Activated naive CD8-positive, alpha-beta T cell treated with anti-CD3 and anti-CD28 coated beads for 36 hours (primary cell): Measurements from ENCODE around the gene CPT1C. TPM values are rescaled to one million over a fixed set of nuclear protein-coding genes. Genes with fewer than 3 reads are reported as not detected.

Experiments used
- DNase-seq: peaks from one replicate; pipeline ENCODE4 v3.0.0; 2021
- H3K27ac Mint-ChIP-seq: one replicate; pipeline ENCODE4 v1.8.0; 2022; ENCODE audit warnings: mild to moderate bottlenecking, moderate library complexity, mixed read lengths
- H3K27me3 Mint-ChIP-seq: one replicate; pipeline ENCODE4 v1.8.0; 2022; ENCODE audit warnings: mild to moderate bottlenecking, mixed read lengths
- H3K36me3 Mint-ChIP-seq: one replicate; pipeline ENCODE4 v1.8.0; 2021; ENCODE audit warnings: mild to moderate bottlenecking, mixed read lengths
- H3K4me1 Mint-ChIP-seq: one replicate; pipeline ENCODE4 v1.8.0; 2021; ENCODE audit warnings: mixed read lengths
- H3K4me3 Mint-ChIP-seq: one replicate; pipeline ENCODE4 v1.8.0; 2022; ENCODE audit warnings: mild to moderate bottlenecking, moderate library complexity, mixed read lengths
- H3K9me3 Mint-ChIP-seq: one replicate; pipeline ENCODE4 v1.8.0; 2022; ENCODE audit warnings: mixed read lengths
- total RNA-seq, 2 experiments: library from RNA; stranded (reverse); gene quantifications; one replicate each; pipeline ENCODE4 v1.2.3, GENCODE V29; 2021

The CPT1C gene
- total RNA-seq, 2 experiments from 2014 or later: 0.89 to 1.1 TPM

GRCh38 chr19:49672131-49672919 is 18.6 kb upstream of the CPT1C start:
- peak overlapping the region; percentile 26 for H3K4me3 Mint-ChIP-seq
- peaks cover 4% of the 10 kb centered on the region for H3K27me3 Mint-ChIP-seq
- peak; percentile 75 for DNase-seq
- no peaks in the 10 kb centered on the region for H3K9me3 Mint-ChIP-seq
- H3K4me1 Mint-ChIP-seq: peaks cover 17% of the 10 kb centered on the region
- no peak overlapping the region for H3K27ac Mint-ChIP-seq
- H3K36me3 Mint-ChIP-seq: peaks cover 6% of the 10 kb centered on the region

- peaks cover 4% of the 10 kb centered on the region for H3K27me3 Mint-ChIP-seq
- H3K4me3 Mint-ChIP-seq: peak overlapping the region; percentile 92
- peaks cover 25% of the 10 kb centered on the region for H3K36me3 Mint-ChIP-seq
- DNase-seq: no peak
- H3K4me1 Mint-ChIP-seq: peaks cover 27% of the 10 kb centered on the region
- H3K9me3 Mint-ChIP-seq: no peaks in the 10 kb centered on the region
- peak overlapping the region; percentile 99 for H3K27ac Mint-ChIP-seq
These were observed 14.7 kb upstream of the CPT1C start for GRCh38 chr19:49676136-49676783.

- Mint-ChIP-seq H3K4me3 (peak overlapping the region; percentile 92), H3K27ac (peak overlapping the region; percentile 99), H3K27me3 (peaks cover 4% of the 10 kb centered on the region), H3K4me1 (peaks cover 27% of the 10 kb centered on the region), H3K36me3 (peaks cover 26% of the 10 kb centered on the region), H3K9me3 (no peaks in the 10 kb centered on the region)
- peak; percentile 99 for DNase-seq
These were observed 14.1 kb upstream of the CPT1C start for GRCh38 chr19:49676784-49677230.

- H3K27me3 Mint-ChIP-seq: peaks cover 4% of the 10 kb centered on the region
- H3K36me3 Mint-ChIP-seq: peaks cover 26% of the 10 kb centered on the region
- DNase-seq: peak; percentile 68
- peak within 1 kb of the TSS; percentile 94 for H3K4me3 Mint-ChIP-seq
- H3K4me1 Mint-ChIP-seq: peaks cover 21% of the 10 kb centered on the region
- H3K27ac Mint-ChIP-seq: peak within 1 kb of the TSS; percentile 99
- no peaks in the 10 kb centered on the region for H3K9me3 Mint-ChIP-seq
These were observed 13.6 kb upstream of the CPT1C start, which contains the start of gene PRMT1 for GRCh38 chr19:49677231-49677900. PRMT1 (plus strand) TSS chr19:49677271; CDS start chr19:49677281, 10 bp downstream.

DNA sequence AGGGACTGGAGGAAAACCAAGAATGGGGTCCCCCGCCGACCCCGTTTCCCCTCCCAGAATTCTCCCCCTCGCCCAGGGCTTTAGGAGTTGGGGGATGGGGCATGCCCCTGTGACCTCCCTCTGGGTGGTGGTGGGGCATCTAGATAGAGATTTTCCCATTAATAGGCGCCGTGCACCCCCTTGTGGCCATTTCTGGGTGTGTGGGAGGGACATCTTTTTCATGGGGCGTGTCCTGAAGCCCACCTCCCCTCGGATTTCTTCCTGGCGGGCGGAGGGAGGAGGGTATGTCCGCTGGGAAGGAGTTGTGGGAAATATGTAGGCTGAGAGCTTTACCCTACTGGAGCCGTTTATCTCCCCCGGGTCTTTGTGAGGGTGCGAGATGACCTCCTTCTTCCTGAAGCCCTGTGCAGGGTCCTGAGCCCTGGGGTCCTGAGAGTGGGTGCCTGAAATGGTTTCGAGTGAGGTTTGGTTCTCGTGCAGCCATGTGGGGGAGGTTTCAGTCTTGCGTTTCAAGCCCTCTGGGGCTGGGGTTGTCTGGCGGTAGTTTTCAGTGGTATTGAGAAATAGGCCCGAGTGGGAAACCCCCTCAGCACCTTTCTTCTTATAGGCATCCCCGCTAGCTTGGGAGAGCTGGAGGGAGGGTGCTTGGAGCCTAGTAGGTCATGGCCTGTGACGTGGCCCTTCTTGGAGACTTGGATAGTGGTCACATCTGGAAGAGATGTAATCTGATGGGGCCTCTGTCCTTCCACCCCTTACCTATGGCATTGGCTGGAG is 12.8 kb upstream of the CPT1C start:
- Mint-ChIP-seq H3K9me3 (no peaks in the 10 kb centered on the region), H3K36me3 (peaks cover 29% of the 10 kb centered on the region), H3K27ac (peak overlapping the region; percentile 95), H3K27me3 (peaks cover 4% of the 10 kb centered on the region), H3K4me1 (peaks cover 20% of the 10 kb centered on the region), H3K4me3 (peak overlapping the region; percentile 94)
- DNase-seq: peak; percentile 82

- H3K36me3 Mint-ChIP-seq: peaks cover 37% of the 10 kb centered on the region
- DNase-seq: no peak
- peaks cover 20% of the 10 kb centered on the region for H3K4me1 Mint-ChIP-seq
- no peaks in the 10 kb centered on the region for H3K9me3 Mint-ChIP-seq
- H3K27me3 Mint-ChIP-seq: peaks cover 4% of the 10 kb centered on the region
- H3K4me3 Mint-ChIP-seq: peak overlapping the region; percentile 94
- peak overlapping the region; percentile 95 for H3K27ac Mint-ChIP-seq
These were observed 11.7 kb upstream of the CPT1C start for GRCh38 chr19:49678985-49679770.

GRCh38 chr19:49679771-49680413 is 11.0 kb upstream of the CPT1C start:
- H3K9me3 Mint-ChIP-seq: no peaks in the 10 kb centered on the region
- H3K27ac Mint-ChIP-seq: peak overlapping the region; percentile 83
- DNase-seq: no peak
- H3K4me3 Mint-ChIP-seq: peak overlapping the region; percentile 68
- H3K4me1 Mint-ChIP-seq: peaks cover 20% of the 10 kb centered on the region
- H3K27me3 Mint-ChIP-seq: peaks cover 4% of the 10 kb centered on the region
- peaks cover 38% of the 10 kb centered on the region for H3K36me3 Mint-ChIP-seq

DNA sequence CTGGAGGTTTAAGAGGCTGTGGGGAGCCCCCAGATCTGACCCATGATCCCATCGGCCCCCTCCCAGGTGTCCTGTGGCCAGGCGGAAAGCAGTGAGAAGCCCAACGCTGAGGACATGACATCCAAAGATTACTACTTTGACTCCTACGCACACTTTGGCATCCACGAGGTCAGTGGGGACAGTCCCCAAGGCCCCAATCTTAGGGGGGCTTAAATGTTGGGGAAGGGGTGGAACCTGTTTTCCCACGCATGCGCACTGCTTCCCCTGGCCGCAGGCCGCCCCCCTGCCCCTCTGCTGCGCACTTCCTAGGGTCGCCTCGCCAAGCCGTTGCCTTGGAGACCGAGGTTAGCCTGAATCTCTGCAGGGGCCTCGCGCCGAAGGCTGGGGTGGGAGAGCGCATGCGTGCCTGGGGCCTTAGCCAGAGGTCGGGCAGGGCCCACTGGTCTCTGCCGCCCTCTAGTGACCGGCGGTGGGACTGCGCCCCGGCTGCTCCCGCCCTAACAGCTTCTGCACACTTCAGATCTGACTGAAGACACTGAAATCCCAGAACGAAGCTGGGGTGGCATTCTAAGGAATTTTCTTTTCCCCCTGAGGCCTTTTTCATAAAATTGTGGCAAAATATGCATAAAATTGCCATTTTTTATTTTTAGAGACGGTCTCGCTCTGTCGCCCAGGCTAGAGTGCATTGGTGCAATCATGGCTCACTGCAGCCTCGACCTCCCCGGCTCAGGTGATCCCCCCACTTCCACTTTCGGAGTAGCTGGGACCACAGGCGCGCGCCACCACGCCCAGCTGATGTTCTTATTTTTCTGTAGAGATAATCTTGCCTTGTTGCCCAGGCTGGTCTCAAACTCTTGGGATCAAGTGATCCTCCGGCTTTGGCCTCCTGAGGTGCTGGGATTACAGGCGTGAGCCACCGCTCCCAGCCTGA is 10.2 kb upstream of the CPT1C start:
- H3K36me3 Mint-ChIP-seq: peaks cover 43% of the 10 kb centered on the region
- H3K9me3 Mint-ChIP-seq: no peaks in the 10 kb centered on the region
- peaks cover 4% of the 10 kb centered on the region for H3K27me3 Mint-ChIP-seq
- DNase-seq: peak; percentile 94
- H3K27ac Mint-ChIP-seq: peak overlapping the region; percentile 83
- H3K4me1 Mint-ChIP-seq: peaks cover 23% of the 10 kb centered on the region
- peak overlapping the region; percentile 68 for H3K4me3 Mint-ChIP-seq

- Mint-ChIP-seq H3K4me1 (peaks cover 17% of the 10 kb centered on the region), H3K4me3 (no peak overlapping the region), H3K27me3 (peaks cover 4% of the 10 kb centered on the region), H3K27ac (peak overlapping the region; percentile 45), H3K9me3 (no peaks in the 10 kb centered on the region), H3K36me3 (peaks cover 45% of the 10 kb centered on the region)
- no peak for DNase-seq
These were observed 9.1 kb upstream of the CPT1C start for GRCh38 chr19:49681830-49682229.

DNA sequence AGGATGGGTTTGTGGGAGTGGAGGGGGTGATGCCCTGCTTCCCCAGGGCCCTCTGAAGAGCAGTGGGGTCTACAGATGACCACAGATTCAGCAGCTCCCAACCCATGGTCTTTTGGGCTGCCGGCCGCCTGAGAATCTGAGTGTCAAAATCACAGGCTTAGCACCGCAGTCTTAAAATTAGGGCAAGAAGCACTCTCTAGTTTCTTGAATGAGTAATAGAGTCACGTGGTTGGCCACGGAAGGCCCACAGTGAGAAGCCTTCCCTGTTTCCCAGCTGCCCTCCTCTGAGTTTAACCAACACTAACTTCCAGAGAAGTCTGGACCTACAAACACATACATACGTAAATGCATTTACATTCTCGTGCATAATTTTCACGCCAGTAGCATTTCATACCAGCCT is 8.6 kb upstream of the CPT1C start:
- Mint-ChIP-seq H3K36me3 (peaks cover 48% of the 10 kb centered on the region), H3K4me1 (peaks cover 21% of the 10 kb centered on the region), H3K4me3 (no peak overlapping the region), H3K9me3 (no peaks in the 10 kb centered on the region), H3K27me3 (peaks cover under 1% of the 10 kb centered on the region), H3K27ac (no peak overlapping the region)
- no peak for DNase-seq

- H3K9me3 Mint-ChIP-seq: no peaks in the 10 kb centered on the region
- H3K36me3 Mint-ChIP-seq: peaks cover 49% of the 10 kb centered on the region
- peak overlapping the region; percentile 76 for H3K27ac Mint-ChIP-seq
- no peaks in the 10 kb centered on the region for H3K27me3 Mint-ChIP-seq
- H3K4me1 Mint-ChIP-seq: peaks cover 27% of the 10 kb centered on the region
- H3K4me3 Mint-ChIP-seq: no peak overlapping the region
- no peak for DNase-seq
These were observed 7.1 kb upstream of the CPT1C start for GRCh38 chr19:49683814-49684250.

GRCh38 chr19:49684251-49684982 is 6.5 kb upstream of the CPT1C start:
- no peak for DNase-seq
- Mint-ChIP-seq H3K4me3 (peak overlapping the region; percentile 25), H3K27me3 (no peaks in the 10 kb centered on the region), H3K36me3 (peaks cover 49% of the 10 kb centered on the region), H3K27ac (peak overlapping the region; percentile 76), H3K9me3 (no peaks in the 10 kb centered on the region), H3K4me1 (peaks cover 32% of the 10 kb centered on the region)
